Breast epithelium (tissue), 4 donors: ENCODE results near the gene SKIC8. TPM values are rescaled to one million over a fixed set of nuclear protein-coding genes. Genes with fewer than 3 reads are reported as not detected.
A peak's percentile ranks its signal among the peaks of the same experiment; 100 is the strongest.

Experiments
- DNase-seq, 2 donors: peaks; one replicate each; pipeline ENCODE4 v3.0.0-alpha.2; 2019; ENCODE audit warnings: low spot score in 2 of 2
- H3K27ac ChIP-seq, 2 donors: fragments of 200-600 bp; sonication (generic) in 1 of 2; one replicate each; pipeline ENCODE4 v1.5.1; 2016 to 2019; ENCODE audit warnings: mild to moderate bottlenecking in 1 of 2
- H3K27me3 ChIP-seq, 2 donors: fragments of 200-600 bp; sonication (generic) in 1 of 2; one replicate each; pipeline versions ENCODE4 v1.5.1 to v1.6.0; 2017 to 2019; ENCODE audit warnings: control low read depth in 1 of 2, mild to moderate bottlenecking in 1 of 2
- H3K36me3 ChIP-seq: fragments of 200-600 bp; one replicate; pipeline ENCODE4 v1.5.1; 2019
- H3K4me1 ChIP-seq, 2 donors: fragments of 200-600 bp; sonication (generic); one replicate each; pipeline ENCODE4 v1.5.1; 2016 to 2019; ENCODE audit warnings: control low read depth in 1 of 2
- H3K4me3 ChIP-seq, 3 donors: fragments of 200-600 bp; sonication (generic); 1 replicate in 2 of 3; 2 replicates in 1 of 3; pipeline ENCODE4 v1.5.1; 2016 to 2019; ENCODE audit warnings: mild to moderate bottlenecking in 3 of 3, moderate library complexity in 2 of 3
- H3K9me3 ChIP-seq, 2 donors: fragments of 200-600 bp; sonication (generic) in 1 of 2; one replicate each; pipeline ENCODE4 v1.5.1; 2016 to 2019; ENCODE audit warnings: control low read depth in 1 of 2
- POLR2A ChIP-seq: fragments of 450-650 bp; IDR thresholded peaks from one replicate; pipeline ENCODE4 v1.6.1; 2016; ENCODE audit warnings: antibody characterized with exemption, mild to moderate bottlenecking, moderate library complexity
- POLR2AphosphoS5 ChIP-seq, 3 donors: sonication (generic); formaldehyde crosslinking; IDR thresholded peaks; one replicate each; pipeline ENCODE4 v1.6.1; 2017; ENCODE audit warnings: antibody characterized with exemption in 3 of 3
- intact Hi-C: fragments of 100-400 bp; cut with DNase I; formaldehyde crosslinking; loops from one replicate; pipeline ENCODE4 v1.15.1; 2023; ENCODE audit warnings: low total_unique reads
- total RNA-seq, 3 donors: library from RNA; depleted of rRNA; stranded (reverse); fragments of >200 nt; gene quantifications; one replicate each; pipeline ENCODE4 v1.1.0, GENCODE V29; 2016
- TF ChIP-seq, protein P1 (sequence below), 3 donors: fragments of 450-650 bp; IDR thresholded peaks; one replicate each; pipeline ENCODE4 v1.5.1; 2016 to 2017; ENCODE audit warnings: antibody characterized with exemption in 3 of 3, mild to moderate bottlenecking in 3 of 3, moderate library complexity in 3 of 3

SKIC8 gene
- total RNA-seq, 3 donors from 2014 or later, result 63.5 to 98.8 (median 96.0) TPM

DNA sequence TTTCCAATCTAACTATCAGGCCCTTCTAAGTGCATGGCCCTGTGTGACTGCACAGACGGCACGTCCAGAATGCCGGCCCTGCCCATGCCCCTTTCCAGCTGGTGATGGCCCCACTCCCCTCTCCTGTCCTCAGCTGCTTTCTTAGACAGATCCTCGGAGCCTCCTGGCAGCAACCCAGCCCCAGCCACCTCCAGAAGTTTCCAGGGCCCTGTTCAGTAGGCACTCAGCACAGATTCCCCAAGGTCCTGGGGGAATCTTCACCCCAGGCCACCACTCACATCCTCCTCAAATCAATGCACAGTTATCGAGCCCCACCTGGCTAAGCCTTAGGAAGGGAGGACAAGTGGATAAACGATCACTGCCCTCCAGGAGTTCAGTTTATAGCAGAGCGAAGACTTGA is 39.4 kb upstream of the SKIC8 start:
- Histone ChIP-seq H3K4me3 (no peak overlapping the region), H3K27ac (no peak overlapping the region), H3K36me3 (no peaks in the 10 kb centered on the region), H3K27me3 (peaks cover 0 to 34% of the 10 kb centered on the region in 2 donors), H3K9me3 (no peaks in the 10 kb centered on the region), H3K4me1 (no peaks in the 10 kb centered on the region)
- TF ChIP-seq POLR2AphosphoS5 (IDR thresholded peaks at IDR 0.05) (no peak), POLR2A (no peak)
- TF ChIP-seq, protein P1, sequence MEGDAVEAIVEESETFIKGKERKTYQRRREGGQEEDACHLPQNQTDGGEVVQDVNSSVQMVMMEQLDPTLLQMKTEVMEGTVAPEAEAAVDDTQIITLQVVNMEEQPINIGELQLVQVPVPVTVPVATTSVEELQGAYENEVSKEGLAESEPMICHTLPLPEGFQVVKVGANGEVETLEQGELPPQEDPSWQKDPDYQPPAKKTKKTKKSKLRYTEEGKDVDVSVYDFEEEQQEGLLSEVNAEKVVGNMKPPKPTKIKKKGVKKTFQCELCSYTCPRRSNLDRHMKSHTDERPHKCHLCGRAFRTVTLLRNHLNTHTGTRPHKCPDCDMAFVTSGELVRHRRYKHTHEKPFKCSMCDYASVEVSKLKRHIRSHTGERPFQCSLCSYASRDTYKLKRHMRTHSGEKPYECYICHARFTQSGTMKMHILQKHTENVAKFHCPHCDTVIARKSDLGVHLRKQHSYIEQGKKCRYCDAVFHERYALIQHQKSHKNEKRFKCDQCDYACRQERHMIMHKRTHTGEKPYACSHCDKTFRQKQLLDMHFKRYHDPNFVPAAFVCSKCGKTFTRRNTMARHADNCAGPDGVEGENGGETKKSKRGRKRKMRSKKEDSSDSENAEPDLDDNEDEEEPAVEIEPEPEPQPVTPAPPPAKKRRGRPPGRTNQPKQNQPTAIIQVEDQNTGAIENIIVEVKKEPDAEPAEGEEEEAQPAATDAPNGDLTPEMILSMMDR (IDR thresholded peaks at IDR 0.05), result no peak
- intact Hi-C loops, result no loop called here
- DNase-seq, result no peak

DNA sequence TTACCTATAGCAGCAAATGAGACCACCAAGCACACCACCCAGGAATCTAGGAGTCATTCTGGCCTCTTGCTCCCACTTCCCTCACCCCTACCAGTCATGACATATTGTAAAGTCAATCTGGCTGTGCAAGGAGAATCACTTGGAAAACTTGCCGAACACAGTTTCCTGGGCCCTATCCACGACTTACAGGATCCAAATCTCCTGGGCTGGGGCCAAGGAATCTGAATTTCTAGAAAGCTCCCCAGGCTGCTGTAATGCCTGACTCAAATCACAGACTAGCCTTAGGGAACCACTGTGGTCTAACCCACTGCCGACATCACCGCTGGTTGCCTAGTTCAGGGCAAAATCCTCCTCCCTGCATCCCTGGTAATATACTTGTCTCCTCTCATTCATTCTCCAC is 36.6 kb upstream of the SKIC8 start:
- no peak for DNase-seq

DNA sequence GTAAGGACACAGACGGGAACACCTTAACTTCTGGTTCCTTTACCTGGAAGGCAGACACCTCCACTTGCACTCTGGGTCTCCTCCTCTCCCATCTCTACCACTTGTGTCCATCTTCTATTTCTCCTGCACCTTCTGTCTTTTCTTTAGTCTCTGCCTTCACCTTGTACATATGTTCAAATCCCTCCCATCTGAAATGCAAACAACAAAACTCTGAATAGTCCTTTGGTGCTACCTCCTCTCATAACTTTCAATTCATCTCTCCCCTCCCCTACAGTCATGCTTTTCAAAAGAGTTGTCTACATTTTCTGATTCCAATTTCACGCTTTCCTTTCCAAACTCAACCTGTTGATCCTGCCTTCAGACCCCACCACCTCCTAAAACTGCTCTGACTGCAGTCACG is 35.4 kb upstream of the SKIC8 start:
- Histone ChIP-seq H3K27ac (no peak overlapping the region), H3K27me3 (peaks cover 0 to 17% of the 10 kb centered on the region in 2 donors), H3K4me1 (no peaks in the 10 kb centered on the region), H3K4me3 (no peak overlapping the region), H3K36me3 (no peaks in the 10 kb centered on the region), H3K9me3 (no peaks in the 10 kb centered on the region)
- DNase-seq, result no peak
- no peak for TF ChIP-seq POLR2AphosphoS5 (IDR thresholded peaks at IDR 0.05)
- TF ChIP-seq POLR2A, result no peak
- TF ChIP-seq, protein P1 (IDR thresholded peaks at IDR 0.05), result no peak
- intact Hi-C loops, result no loop called here

More for the DNA sequence above, 36.6 kb upstream of the SKIC8 start:
- Histone ChIP-seq H3K27me3 (peaks cover 0 to 29% of the 10 kb centered on the region in 2 donors), H3K4me1 (no peaks in the 10 kb centered on the region), H3K9me3 (no peaks in the 10 kb centered on the region), H3K36me3 (no peaks in the 10 kb centered on the region), H3K4me3 (no peak overlapping the region), H3K27ac (no peak overlapping the region)
- intact Hi-C loops, result no loop called here
- TF ChIP-seq, protein P1 (IDR thresholded peaks at IDR 0.05), result no peak
- TF ChIP-seq POLR2AphosphoS5 (IDR thresholded peaks at IDR 0.05), result no peak
- TF ChIP-seq POLR2A, result no peak

DNA sequence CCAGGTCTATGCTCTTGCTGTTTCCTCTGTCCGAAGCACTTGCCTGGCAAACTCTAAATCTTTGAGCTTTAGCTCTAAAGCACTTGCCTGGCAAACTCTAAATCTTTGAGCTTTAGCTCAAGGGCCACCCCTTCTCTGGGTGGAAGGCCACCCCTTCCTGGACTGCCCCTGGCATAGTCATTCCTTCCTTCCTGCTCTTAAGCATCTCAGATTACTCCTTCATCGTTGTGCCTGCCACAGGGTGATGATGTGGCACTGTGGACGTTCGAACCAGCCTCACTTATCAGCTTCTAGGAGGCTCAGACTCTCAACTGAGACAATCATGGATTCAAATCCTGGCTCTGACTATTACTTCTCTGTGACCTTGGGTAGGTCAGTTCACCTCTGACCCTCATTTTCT is 30.2 kb upstream of the SKIC8 start:
- intact Hi-C loops, result no loop called here
- H3K9me3 ChIP-seq, result no peaks in the 10 kb centered on the region
- H3K4me1 ChIP-seq, result no peaks in the 10 kb centered on the region
- H3K4me3 ChIP-seq, result no peak overlapping the region
- no peak overlapping the region for H3K27ac ChIP-seq
- no peaks in the 10 kb centered on the region for H3K36me3 ChIP-seq
- no peaks in the 10 kb centered on the region for H3K27me3 ChIP-seq
- TF ChIP-seq POLR2AphosphoS5 (IDR thresholded peaks at IDR 0.05) (no peak), POLR2A (no peak)
- TF ChIP-seq, protein P1 (IDR thresholded peaks at IDR 0.05), result no peak
- no peak for DNase-seq

DNA sequence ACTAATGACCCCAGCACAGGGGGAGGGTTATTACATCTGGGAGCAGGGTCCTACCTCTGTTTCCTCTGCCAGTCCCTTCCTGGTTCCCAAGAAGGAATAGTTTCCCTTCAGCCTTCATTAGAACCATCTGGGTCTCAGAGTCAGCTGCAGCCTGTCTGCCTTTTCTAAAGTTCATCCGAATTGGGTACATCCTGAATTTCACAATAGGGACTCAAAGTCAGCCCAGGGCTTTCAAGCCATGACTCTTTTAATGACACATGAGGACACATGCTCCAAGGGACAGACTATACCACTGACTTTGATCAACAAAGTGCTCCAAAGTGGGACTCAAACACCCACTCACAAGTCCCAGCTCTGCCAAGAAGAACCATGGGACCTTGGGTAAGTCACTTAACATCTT is 28.1 kb upstream of the SKIC8 start:
- H3K27me3 ChIP-seq, result no peaks in the 10 kb centered on the region
- peak overlapping the region in 1 of 2 donors; percentile 55 for H3K27ac ChIP-seq
- H3K9me3 ChIP-seq, result no peaks in the 10 kb centered on the region
- intact Hi-C loops, result no loop called here
- DNase-seq, result no peak
- no peaks in the 10 kb centered on the region for H3K36me3 ChIP-seq
- H3K4me3 ChIP-seq, result no peak overlapping the region
- no peaks in the 10 kb centered on the region for H3K4me1 ChIP-seq
- TF ChIP-seq POLR2A (no peak), POLR2AphosphoS5 (IDR thresholded peaks at IDR 0.05) (no peak)
- TF ChIP-seq, protein P1 (IDR thresholded peaks at IDR 0.05), result no peak
